ENCODE results near the gene BRPF1. TPM values are rescaled to one million over a fixed set of nuclear protein-coding genes. Genes with fewer than 3 reads are reported as not detected.

Gene BRPF1
- polyA plus RNA-seq, 1 of the 3 experiments (the other 2 are of a cell fraction): 13.0 TPM

GRCh38 chr3:9721015-9721699 lies 10.4 kb upstream of the BRPF1 start:
- TF ChIP-seq RXRA (IDR thresholded peaks at IDR 0.05; ENCODE audit: borderline replicate concordance, low read depth): no peak
- no peak for TF ChIP-seq GABPA (IDR thresholded peaks at IDR 0.05; ENCODE audit: low read depth)
- TF ChIP-seq, protein P1, sequence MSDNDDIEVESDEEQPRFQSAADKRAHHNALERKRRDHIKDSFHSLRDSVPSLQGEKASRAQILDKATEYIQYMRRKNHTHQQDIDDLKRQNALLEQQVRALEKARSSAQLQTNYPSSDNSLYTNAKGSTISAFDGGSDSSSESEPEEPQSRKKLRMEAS (IDR thresholded peaks at IDR 0.05; ENCODE audit: low read depth): no peak
- no peak for TF ChIP-seq SMC3 (IDR thresholded peaks at IDR 0.05; ENCODE audit: low read depth, low read length)
- TF ChIP-seq SIN3A (IDR thresholded peaks at IDR 0.05; ENCODE audit: borderline replicate concordance, low read depth, low read length): no peak
- TF ChIP-seq, protein P2, sequence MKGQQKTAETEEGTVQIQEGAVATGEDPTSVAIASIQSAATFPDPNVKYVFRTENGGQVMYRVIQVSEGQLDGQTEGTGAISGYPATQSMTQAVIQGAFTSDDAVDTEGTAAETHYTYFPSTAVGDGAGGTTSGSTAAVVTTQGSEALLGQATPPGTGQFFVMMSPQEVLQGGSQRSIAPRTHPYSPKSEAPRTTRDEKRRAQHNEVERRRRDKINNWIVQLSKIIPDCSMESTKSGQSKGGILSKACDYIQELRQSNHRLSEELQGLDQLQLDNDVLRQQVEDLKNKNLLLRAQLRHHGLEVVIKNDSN (IDR thresholded peaks at IDR 0.05; ENCODE audit: borderline replicate concordance, low read depth): no peak
- TF ChIP-seq FOXM1 (IDR thresholded peaks at IDR 0.05; ENCODE audit: low read depth): no peak
- TF ChIP-seq EZH2phosphoT487 (IDR thresholded peaks at IDR 0.05; ENCODE audit: borderline replicate concordance, low read depth): no peak
- TF ChIP-seq RFX5 (IDR thresholded peaks at IDR 0.05; ENCODE audit: low read length): no peak
- TF ChIP-seq ELF1 (IDR thresholded peaks at IDR 0.05): no peak
- no peak for TF ChIP-seq IRF3 (IDR thresholded peaks at IDR 0.05; ENCODE audit: low read depth, low read length)
- TF ChIP-seq YY1 (IDR thresholded peaks at IDR 0.05; ENCODE audit: low read depth): no peak
- no peak for TF ChIP-seq CHD2 (IDR thresholded peaks at IDR 0.05; ENCODE audit: low read length, partially characterized antibody)
- TF ChIP-seq FOXJ3 (CRISPR knock-in tag; IDR thresholded peaks at IDR 0.05): no peak
- TF ChIP-seq FOSL2 (IDR thresholded peaks at IDR 0.05; ENCODE audit: borderline replicate concordance, low read depth): no peak
- 42% methylated on average over 7 of the region's 7 CpGs for WGBS (ENCODE audit: low lambda C conversion rate)
- Histone ChIP-seq H3K4me1 (ENCODE audit: control insufficient read depth in 1 of 2, insufficient read depth in 2 of 2, low read depth in 1 of 2, low read length in 1 of 2) (no peaks in the 10 kb centered on the region), H3K9me2 (no peaks in the 10 kb centered on the region), H3K36me3 (replicated peaks in 1 of 2; ENCODE audit: control insufficient read depth in 1 of 2, insufficient read depth in 2 of 2, low read length in 1 of 2) (no peaks in the 10 kb centered on the region), H3F3A (replicated peaks; ENCODE audit: insufficient read depth) (peaks cover 8% of the 10 kb centered on the region), H3K27me3 (ENCODE audit: insufficient read depth) (no peaks in the 10 kb centered on the region), H2AFZ (ENCODE audit: low read depth) (no peak overlapping the region), H4K20me1 (ENCODE audit: insufficient read depth) (no peaks in the 10 kb centered on the region), H3K9me3 (no peaks in the 10 kb centered on the region), H3K79me2 (ENCODE audit: insufficient read depth) (no peaks in the 10 kb centered on the region), H3K4me3 (ENCODE audit: low read depth in 2 of 2, low read length in 1 of 2) (no peak overlapping the region), H3K27ac (ENCODE audit: low read depth in 2 of 2, low read length in 1 of 2) (no peak overlapping the region), H3K4me2 (no peak overlapping the region; the same call in 1 of the 2 replicates), H3K9ac (no peak overlapping the region)
- DNase-seq: no peak
- ChIA-PET POLR2A (no interaction called here), CTCF (interaction anchor here (1.2 kb wide), 1 partner anchor 28 kb away, joined by 3 read pairs; no protein-coding TSS in a partner anchor)

GRCh38 chr3:9721700-9722060 lies 9.9 kb upstream of the BRPF1 start:
- Histone ChIP-seq H3K9me3 (no peaks in the 10 kb centered on the region), H3K27me3 (ENCODE audit: insufficient read depth) (no peaks in the 10 kb centered on the region), H2AFZ (ENCODE audit: low read depth) (no peak overlapping the region), H3K4me1 (ENCODE audit: control insufficient read depth in 1 of 2, insufficient read depth in 2 of 2, low read depth in 1 of 2, low read length in 1 of 2) (no peaks in the 10 kb centered on the region), H3K9ac (no peak overlapping the region), H4K20me1 (ENCODE audit: insufficient read depth) (no peaks in the 10 kb centered on the region), H3K4me3 (ENCODE audit: low read depth in 2 of 2, low read length in 1 of 2) (no peak overlapping the region), H3K4me2 (no peak overlapping the region), H3K27ac (ENCODE audit: low read depth in 2 of 2, low read length in 1 of 2) (no peak overlapping the region), H3F3A (replicated peaks; ENCODE audit: insufficient read depth) (peaks cover 8% of the 10 kb centered on the region), H3K36me3 (replicated peaks in 1 of 2; ENCODE audit: control insufficient read depth in 1 of 2, insufficient read depth in 2 of 2, low read length in 1 of 2) (no peaks in the 10 kb centered on the region), H3K79me2 (ENCODE audit: insufficient read depth) (no peaks in the 10 kb centered on the region), H3K9me2 (no peaks in the 10 kb centered on the region)
- 74% methylated on average over 2 of the region's 2 CpGs for WGBS (ENCODE audit: low lambda C conversion rate)
- CTCF ChIA-PET: no interaction called here
- no peak for DNase-seq
- POLR2A ChIA-PET: no interaction called here
- TF ChIP-seq EP300 (IDR thresholded peaks at IDR 0.05; ENCODE audit: borderline replicate concordance in 1 of 2, low read depth in 1 of 2, low read length in 1 of 2) (no peak), ELF1 (IDR thresholded peaks at IDR 0.05) (no peak), SMC3 (IDR thresholded peaks at IDR 0.05; ENCODE audit: low read depth, low read length) (no peak), NFIC (IDR thresholded peaks at IDR 0.05; ENCODE audit: borderline replicate concordance) (no peak), FOSL2 (IDR thresholded peaks at IDR 0.05; ENCODE audit: borderline replicate concordance, low read depth) (no peak), FOXM1 (IDR thresholded peaks at IDR 0.05; ENCODE audit: low read depth) (no peak), GATA2 (CRISPR knock-in tag; IDR thresholded peaks at IDR 0.05) (no peak), RFX5 (IDR thresholded peaks at IDR 0.05; ENCODE audit: low read length) (no peak)
- TF ChIP-seq, protein P3, sequence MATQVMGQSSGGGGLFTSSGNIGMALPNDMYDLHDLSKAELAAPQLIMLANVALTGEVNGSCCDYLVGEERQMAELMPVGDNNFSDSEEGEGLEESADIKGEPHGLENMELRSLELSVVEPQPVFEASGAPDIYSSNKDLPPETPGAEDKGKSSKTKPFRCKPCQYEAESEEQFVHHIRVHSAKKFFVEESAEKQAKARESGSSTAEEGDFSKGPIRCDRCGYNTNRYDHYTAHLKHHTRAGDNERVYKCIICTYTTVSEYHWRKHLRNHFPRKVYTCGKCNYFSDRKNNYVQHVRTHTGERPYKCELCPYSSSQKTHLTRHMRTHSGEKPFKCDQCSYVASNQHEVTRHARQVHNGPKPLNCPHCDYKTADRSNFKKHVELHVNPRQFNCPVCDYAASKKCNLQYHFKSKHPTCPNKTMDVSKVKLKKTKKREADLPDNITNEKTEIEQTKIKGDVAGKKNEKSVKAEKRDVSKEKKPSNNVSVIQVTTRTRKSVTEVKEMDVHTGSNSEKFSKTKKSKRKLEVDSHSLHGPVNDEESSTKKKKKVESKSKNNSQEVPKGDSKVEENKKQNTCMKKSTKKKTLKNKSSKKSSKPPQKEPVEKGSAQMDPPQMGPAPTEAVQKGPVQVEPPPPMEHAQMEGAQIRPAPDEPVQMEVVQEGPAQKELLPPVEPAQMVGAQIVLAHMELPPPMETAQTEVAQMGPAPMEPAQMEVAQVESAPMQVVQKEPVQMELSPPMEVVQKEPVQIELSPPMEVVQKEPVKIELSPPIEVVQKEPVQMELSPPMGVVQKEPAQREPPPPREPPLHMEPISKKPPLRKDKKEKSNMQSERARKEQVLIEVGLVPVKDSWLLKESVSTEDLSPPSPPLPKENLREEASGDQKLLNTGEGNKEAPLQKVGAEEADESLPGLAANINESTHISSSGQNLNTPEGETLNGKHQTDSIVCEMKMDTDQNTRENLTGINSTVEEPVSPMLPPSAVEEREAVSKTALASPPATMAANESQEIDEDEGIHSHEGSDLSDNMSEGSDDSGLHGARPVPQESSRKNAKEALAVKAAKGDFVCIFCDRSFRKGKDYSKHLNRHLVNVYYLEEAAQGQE (IDR thresholded peaks at IDR 0.05; ENCODE audit: low read depth, low read length): no peak
- TF ChIP-seq, protein P4, sequence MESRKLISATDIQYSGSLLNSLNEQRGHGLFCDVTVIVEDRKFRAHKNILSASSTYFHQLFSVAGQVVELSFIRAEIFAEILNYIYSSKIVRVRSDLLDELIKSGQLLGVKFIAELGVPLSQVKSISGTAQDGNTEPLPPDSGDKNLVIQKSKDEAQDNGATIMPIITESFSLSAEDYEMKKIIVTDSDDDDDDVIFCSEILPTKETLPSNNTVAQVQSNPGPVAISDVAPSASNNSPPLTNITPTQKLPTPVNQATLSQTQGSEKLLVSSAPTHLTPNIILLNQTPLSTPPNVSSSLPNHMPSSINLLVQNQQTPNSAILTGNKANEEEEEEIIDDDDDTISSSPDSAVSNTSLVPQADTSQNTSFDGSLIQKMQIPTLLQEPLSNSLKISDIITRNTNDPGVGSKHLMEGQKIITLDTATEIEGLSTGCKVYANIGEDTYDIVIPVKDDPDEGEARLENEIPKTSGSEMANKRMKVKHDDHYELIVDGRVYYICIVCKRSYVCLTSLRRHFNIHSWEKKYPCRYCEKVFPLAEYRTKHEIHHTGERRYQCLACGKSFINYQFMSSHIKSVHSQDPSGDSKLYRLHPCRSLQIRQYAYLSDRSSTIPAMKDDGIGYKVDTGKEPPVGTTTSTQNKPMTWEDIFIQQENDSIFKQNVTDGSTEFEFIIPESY (IDR thresholded peaks at IDR 0.05; ENCODE audit: borderline replicate concordance, low read depth): no peak
